OCI-M1 (cell line): ENCODE data around the gene ANKRD50.

ENCODE experiments used
- DNase-seq: peaks from one replicate; lab custom pipeline; 2025; lab: John Stamatoyannopoulos, UW

ANKRD50 gene

GRCh38 chr4:124712372-124713184 lies at the start of gene ANKRD50:
Gene ANKRD50, minus strand, starts transcription at chr4:124712732. Its CDS starts 2,221 bp downstream, at chr4:124710511.
- peak; percentile 96 for DNase-seq

GRCh38 chr4:124757126-124757525 lies 44.6 kb upstream of the ANKRD50 start:
- no peak for DNase-seq

- no peak for DNase-seq
These were observed 42.1 kb upstream of the ANKRD50 start for GRCh38 chr4:124754681-124755080.

GRCh38 chr4:124753941-124754581 lies 41.5 kb upstream of the ANKRD50 start:
- DNase-seq, result no peak

GRCh38 chr4:124749421-124749820 lies 36.9 kb upstream of the ANKRD50 start:
- no peak for DNase-seq

- DNase-seq, result no peak
These were observed 36.4 kb upstream of the ANKRD50 start for GRCh38 chr4:124748965-124749364.

- no peak for DNase-seq
These were observed 33.7 kb upstream of the ANKRD50 start for GRCh38 chr4:124745985-124746801.

GRCh38 chr4:124743711-124744110 lies 31.2 kb upstream of the ANKRD50 start:
- DNase-seq, result no peak

GRCh38 chr4:124740501-124740900 lies 28.0 kb upstream of the ANKRD50 start:
- DNase-seq, result no peak

GRCh38 chr4:124738994-124739393 lies 26.5 kb upstream of the ANKRD50 start:
- no peak for DNase-seq

GRCh38 chr4:124737619-124738018 lies 25.1 kb upstream of the ANKRD50 start:
- DNase-seq, result no peak

GRCh38 chr4:124736526-124736925 lies 24.0 kb upstream of the ANKRD50 start:
- no peak for DNase-seq

GRCh38 chr4:124727331-124727890 lies 14.9 kb upstream of the ANKRD50 start:
- no peak for DNase-seq

- DNase-seq, result no peak
These were observed 13.7 kb upstream of the ANKRD50 start for GRCh38 chr4:124726269-124726668.

GRCh38 chr4:124722071-124722470 lies 9.5 kb upstream of the ANKRD50 start:
- DNase-seq, result no peak

GRCh38 chr4:124717101-124717500 lies 4.6 kb upstream of the ANKRD50 start:
- no peak for DNase-seq

GRCh38 chr4:124713185-124713592 lies 657 bp upstream of the ANKRD50 start:
- peak; percentile 91 for DNase-seq

GRCh38 chr4:124711471-124712371 lies 811 bp downstream of the ANKRD50 start:
- DNase-seq, result peak; percentile 90

GRCh38 chr4:124710911-124711310 lies 1.6 kb downstream of the ANKRD50 start:
- DNase-seq, result peak; percentile 43

- DNase-seq, result peak; percentile 13
These were observed 2.4 kb downstream of the ANKRD50 start for GRCh38 chr4:124710015-124710741.
